Smooth muscle cell (in vitro differentiated cells): ENCODE results near the gene SLC2A6. TPM values are rescaled to one million over a fixed set of nuclear protein-coding genes. Genes with fewer than 3 reads are reported as not detected.

Experiments
- DNase-seq: peaks from one replicate; lab custom pipeline; 2025; ENCODE audit not compliant: unreplicated experiment; lab: John Stamatoyannopoulos, UW
- H2AFZ ChIP-seq: fragments of 200-600 bp; sonication (generic); 2 replicates; pipeline ENCODE4 v1.6.0; 2016; ENCODE audit warnings: antibody characterized with exemption, low read depth, mild to moderate bottlenecking
- H3F3A ChIP-seq: fragments of 200-600 bp; sonication (generic); 2 replicates; pipeline ENCODE4 v1.6.0; 2017; ENCODE audit warnings: antibody characterized with exemption, low read depth
- H3K27ac ChIP-seq: fragments of 200-600 bp; sonication (generic); 2 replicates; pipeline ENCODE4 v1.5.1; 2016; ENCODE audit warnings: low read depth, mild to moderate bottlenecking
- H3K27me3 ChIP-seq: fragments of 200-600 bp; sonication (generic); 2 replicates; pipeline ENCODE4 v1.6.1; 2016; ENCODE audit warnings: low read depth, mild to moderate bottlenecking
- H3K36me3 ChIP-seq: fragments of 200-600 bp; sonication (generic); 2 replicates; pipeline ENCODE4 v1.5.1; 2016; ENCODE audit warnings: low read depth
- H3K4me1 ChIP-seq: fragments of 200-600 bp; sonication (generic); 2 replicates; pipeline ENCODE4 v1.5.1; 2016; ENCODE audit warnings: low read depth
- H3K4me2 ChIP-seq: fragments of 200-600 bp; sonication (generic); 2 replicates; pipeline ENCODE4 v1.6.0; 2016; ENCODE audit warnings: mild to moderate bottlenecking
- H3K4me3 ChIP-seq: fragments of 200-600 bp; sonication (generic); 2 replicates; pipeline ENCODE4 v1.5.1; 2016; ENCODE audit warnings: mild to moderate bottlenecking
- H3K79me2 ChIP-seq: fragments of 200-600 bp; sonication (generic); 2 replicates; pipeline ENCODE4 v1.6.0; 2016; ENCODE audit warnings: low read depth, mild to moderate bottlenecking
- H3K9ac ChIP-seq: fragments of 200-600 bp; sonication (generic); 2 replicates; pipeline ENCODE4 v1.6.0; 2016; ENCODE audit warnings: low read depth
- H3K9me3 ChIP-seq: fragments of 200-600 bp; sonication (generic); replicated peaks from 2 replicates; pipeline ENCODE4 v1.5.1; 2016; ENCODE audit warnings: low read depth
- H4K20me1 ChIP-seq: fragments of 200-600 bp; sonication (generic); 2 replicates; pipeline ENCODE4 v1.6.0; 2016; ENCODE audit warnings: low read depth
- WGBS: methylation state at CpG from one replicate; pipeline ENCODE4 v1.1.7; 2016; ENCODE audit warnings: low lambda C conversion rate; 5-methylcytosine and 5-hydroxymethylcytosine counted together
- polyA plus RNA-seq: library from polyadenylated mRNA; unstranded; fragments of >200 nt; fragmentation: Nextera tagmentation; extraction: Ambion mirVana; gene quantifications from 2 replicates; pipeline ENCODE4 v1.2.1, GENCODE V29; 2016
- total RNA-seq: library from RNA; depleted of rRNA; stranded (reverse); fragments of >200 nt; gene quantifications from 2 replicates; pipeline ENCODE4 v1.2.3, GENCODE V29; 2014
- TF ChIP-seq, protein P1 (sequence below): fragments of 200-600 bp; sonication (generic); IDR thresholded peaks from 2 replicates; pipeline ENCODE4 v1.5.1; 2017; ENCODE audit warnings: borderline replicate concordance, mild to moderate bottlenecking, antibody characterized with exemption; ENCODE audit not compliant: insufficient read depth, poor library complexity, severe bottlenecking

SLC2A6 gene
- total and polyA plus RNA-seq, 2 experiments from 2014 or later = 13.8 to 21.0 TPM

DNA sequence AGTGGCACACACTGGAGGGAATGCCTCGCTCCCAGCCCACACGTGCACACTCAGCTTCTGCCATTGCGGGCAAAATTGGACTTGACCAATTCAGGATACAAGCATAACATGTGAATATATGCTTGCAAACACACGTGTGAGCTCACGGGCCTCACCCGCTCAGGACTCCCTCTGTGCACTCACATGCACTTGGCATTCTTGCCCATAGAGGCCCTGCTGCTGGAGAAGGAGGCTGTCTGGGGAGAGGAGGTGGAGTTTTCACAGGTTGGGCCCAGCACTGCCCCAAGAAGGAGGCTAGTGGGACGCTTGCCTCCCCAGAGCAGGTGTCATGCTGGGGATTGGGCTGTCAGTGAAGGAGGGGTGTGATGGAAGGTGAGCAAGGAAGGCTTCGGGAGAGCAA, 44.2 kb upstream of the SLC2A6 start:
- Histone ChIP-seq H3K9me3 (no peaks in the 10 kb centered on the region), H3K4me3 (no peak overlapping the region), H3K27me3 (no peaks in the 10 kb centered on the region), H3K79me2 (no peaks in the 10 kb centered on the region), H3K27ac (no peak overlapping the region), H3K4me2 (no peak overlapping the region), H3K9ac (no peak overlapping the region), H3F3A (no peaks in the 10 kb centered on the region), H3K4me1 (peaks cover 13% of the 10 kb centered on the region), H2AFZ (no peak overlapping the region), H3K36me3 (no peaks in the 10 kb centered on the region), H4K20me1 (no peaks in the 10 kb centered on the region)
- WGBS = 91% methylated on average over 8 of the region's 8 CpGs
- TF ChIP-seq, protein P1, sequence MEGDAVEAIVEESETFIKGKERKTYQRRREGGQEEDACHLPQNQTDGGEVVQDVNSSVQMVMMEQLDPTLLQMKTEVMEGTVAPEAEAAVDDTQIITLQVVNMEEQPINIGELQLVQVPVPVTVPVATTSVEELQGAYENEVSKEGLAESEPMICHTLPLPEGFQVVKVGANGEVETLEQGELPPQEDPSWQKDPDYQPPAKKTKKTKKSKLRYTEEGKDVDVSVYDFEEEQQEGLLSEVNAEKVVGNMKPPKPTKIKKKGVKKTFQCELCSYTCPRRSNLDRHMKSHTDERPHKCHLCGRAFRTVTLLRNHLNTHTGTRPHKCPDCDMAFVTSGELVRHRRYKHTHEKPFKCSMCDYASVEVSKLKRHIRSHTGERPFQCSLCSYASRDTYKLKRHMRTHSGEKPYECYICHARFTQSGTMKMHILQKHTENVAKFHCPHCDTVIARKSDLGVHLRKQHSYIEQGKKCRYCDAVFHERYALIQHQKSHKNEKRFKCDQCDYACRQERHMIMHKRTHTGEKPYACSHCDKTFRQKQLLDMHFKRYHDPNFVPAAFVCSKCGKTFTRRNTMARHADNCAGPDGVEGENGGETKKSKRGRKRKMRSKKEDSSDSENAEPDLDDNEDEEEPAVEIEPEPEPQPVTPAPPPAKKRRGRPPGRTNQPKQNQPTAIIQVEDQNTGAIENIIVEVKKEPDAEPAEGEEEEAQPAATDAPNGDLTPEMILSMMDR = peak; percentile 12
- DNase-seq = no peak

DNA sequence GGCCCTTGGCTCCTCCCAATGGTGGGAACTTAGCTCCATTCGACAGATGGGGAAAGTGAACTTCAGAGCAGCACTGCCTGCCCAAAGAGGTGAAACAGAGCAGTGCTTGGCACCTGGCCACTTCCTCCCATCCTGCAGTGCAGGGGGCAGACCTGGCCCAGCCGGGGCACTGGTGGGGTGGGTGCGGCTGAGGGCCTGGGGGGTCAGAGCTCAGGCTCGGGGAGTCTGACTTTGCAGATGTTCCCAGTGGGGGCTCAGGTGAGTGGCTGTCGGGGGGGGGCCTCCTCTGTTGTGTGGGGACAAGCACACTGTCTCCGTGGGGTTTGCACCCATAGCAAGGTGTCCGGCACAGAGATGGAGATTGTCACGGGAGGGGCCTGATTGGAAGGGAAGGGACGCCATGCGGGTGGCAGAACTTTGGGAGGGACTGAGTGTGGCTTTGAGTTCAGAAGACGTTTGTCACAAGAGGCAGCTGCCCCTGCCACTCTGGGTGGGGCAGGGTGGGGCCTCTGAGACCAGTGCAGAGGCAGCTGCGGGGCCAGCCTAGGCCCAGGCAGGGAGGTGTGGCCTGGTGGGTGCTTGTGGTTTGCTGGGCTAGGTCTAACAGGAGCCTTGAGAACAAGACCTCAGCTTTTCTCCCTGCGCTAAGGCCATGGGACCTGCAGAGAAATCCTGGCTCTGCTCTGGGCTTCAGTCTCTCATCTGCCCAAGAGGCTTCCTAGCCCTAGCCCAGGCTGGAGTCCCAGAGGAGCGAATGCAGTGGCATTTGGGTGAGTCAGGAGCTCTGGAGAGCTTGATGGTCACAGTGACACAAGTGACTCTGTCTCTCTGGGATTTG, 43.4 kb upstream of the SLC2A6 start:
- no peak for DNase-seq
- Histone ChIP-seq H3K4me3 (no peak overlapping the region), H3K36me3 (no peaks in the 10 kb centered on the region), H2AFZ (no peak overlapping the region), H4K20me1 (no peaks in the 10 kb centered on the region), H3K4me2 (no peak overlapping the region), H3K79me2 (no peaks in the 10 kb centered on the region), H3K27me3 (no peaks in the 10 kb centered on the region), H3F3A (no peaks in the 10 kb centered on the region), H3K4me1 (peaks cover 8% of the 10 kb centered on the region), H3K9ac (no peak overlapping the region), H3K27ac (no peak overlapping the region), H3K9me3 (no peaks in the 10 kb centered on the region)
- TF ChIP-seq, protein P1 = no peak
- 82% methylated on average over 14 of the region's 14 CpGs for WGBS

DNA sequence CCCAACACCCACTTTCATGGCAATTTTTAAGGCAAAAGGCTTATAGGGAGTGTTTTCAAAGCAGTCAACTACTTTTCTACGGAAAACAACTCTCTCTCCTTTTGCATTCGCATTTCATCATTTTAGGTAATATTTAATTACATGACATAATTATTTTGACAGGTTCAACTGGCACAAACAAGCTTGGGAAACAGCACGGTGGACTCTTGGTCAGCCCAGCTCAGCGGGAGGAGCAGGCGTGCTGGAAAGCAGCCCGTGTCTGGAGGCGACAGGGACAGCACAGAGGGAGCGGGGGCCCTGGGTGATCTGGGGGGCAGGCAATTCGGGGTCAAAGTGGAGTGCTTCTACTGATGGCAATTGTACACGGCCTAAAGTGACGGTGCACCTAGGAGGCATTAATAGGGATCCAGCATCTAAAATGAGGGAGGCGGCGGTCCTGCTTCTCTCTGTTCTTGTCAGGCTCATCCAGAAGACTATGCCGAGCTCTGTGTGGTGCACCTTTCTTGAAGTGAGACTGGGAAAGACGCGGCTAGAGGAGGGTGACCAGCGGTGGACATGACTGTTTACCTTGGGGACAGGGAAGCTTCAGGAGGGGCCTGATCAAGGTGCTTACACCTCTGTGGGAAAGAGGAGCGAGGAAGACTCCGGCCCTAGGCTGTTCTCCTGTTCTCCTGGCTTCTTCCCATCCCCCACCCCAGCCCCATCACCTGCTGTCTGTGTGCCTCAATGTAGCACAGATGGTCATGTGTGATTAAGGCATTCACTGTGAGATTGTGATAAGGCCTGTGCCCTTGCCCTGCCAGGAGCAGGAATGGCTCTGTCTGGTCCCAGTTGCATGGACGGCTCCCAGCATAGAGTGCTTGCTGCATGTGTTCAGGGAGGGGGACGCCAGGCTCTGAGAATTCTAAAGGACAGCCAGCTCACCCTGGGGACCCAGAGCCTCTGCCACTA, 42.5 kb upstream of the SLC2A6 start:
- no peak overlapping the region for H3K27ac ChIP-seq
- no peaks in the 10 kb centered on the region for H3K36me3 ChIP-seq
- H4K20me1 ChIP-seq = no peaks in the 10 kb centered on the region
- no peaks in the 10 kb centered on the region for H3K4me1 ChIP-seq
- no peaks in the 10 kb centered on the region for H3F3A ChIP-seq
- TF ChIP-seq, protein P1 = no peak
- H3K4me2 ChIP-seq = no peak overlapping the region
- DNase-seq = no peak
- H3K4me3 ChIP-seq = no peak overlapping the region
- H3K79me2 ChIP-seq = no peaks in the 10 kb centered on the region
- no peaks in the 10 kb centered on the region for H3K27me3 ChIP-seq
- H3K9me3 ChIP-seq = no peaks in the 10 kb centered on the region
- H2AFZ ChIP-seq = no peak overlapping the region
- H3K9ac ChIP-seq = no peak overlapping the region
- 94% methylated on average over 21 of the region's 21 CpGs for WGBS
